Measurements from ENCODE around the gene IFI27.
"Not testable (repeated sequence)": the region's sequence is repeated elsewhere in the genome, so short reads cannot be mapped to it uniquely, and the experiment has no call there.

IFI27 gene

DNA sequence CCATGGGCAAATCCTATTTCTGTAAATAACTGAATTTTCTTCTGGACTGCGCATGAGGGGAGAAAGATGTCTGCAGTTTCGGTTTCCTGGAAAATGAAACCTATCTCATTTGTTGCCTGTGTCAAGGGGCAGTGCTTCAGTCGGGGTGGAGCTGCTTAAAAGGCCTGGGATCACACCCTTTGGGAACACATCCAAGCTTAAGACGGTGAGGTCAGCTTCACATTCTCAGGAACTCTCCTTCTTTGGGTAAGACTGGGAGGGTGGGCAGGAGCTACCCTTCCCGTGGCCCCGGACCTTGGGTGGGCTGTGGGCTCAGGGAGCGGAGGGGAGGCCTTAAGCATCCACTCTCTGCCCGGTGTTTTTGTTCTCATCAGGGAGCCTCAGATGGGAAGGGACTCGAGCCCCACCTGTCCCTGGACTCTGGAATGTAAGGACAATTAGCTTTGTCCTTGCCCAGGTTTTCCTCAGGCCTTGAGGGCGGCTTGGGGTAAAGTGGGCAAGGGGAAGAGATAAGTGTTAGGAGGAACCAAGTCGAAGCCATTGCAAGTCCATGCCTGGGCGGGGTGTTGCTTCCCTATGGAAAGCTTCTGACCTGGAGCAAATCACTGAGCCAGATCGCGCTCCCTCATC lies at the start of gene IFI27:
TSS of gene IFI27 (plus strand) at position 185 of the 630 bp plus-strand sequence.
- no peak for DNase-seq (ENCODE audit: low read depth in 4 of 4, low spot score in 1 of 4)

DNA sequence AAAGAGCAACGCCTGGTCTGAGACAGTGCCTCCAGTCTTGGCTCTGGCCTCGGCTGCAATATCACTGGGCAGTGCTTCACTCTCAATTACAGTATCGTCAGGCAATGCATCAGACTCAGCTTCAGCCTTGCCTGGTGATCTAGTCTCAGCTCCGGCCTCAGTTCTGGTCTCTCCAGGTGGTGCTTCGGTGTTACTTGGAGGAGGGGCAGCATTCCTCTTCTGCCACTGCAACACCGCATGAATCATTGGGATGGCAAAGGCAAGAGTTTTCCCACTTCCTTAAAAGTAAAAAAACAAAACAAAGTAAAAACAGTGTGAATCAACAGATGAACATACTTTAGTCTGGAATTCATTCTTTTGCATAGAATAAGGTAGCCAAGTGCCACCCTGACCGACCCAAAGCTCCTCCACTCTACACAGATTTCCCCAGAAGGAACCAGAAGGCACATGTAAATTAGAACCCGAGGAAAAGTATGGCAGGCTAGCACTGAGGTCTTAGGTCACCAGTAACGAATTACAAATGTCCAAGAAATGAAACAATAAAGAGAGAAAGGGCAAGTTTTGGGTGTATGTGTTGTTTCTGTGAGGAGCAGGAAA lies 48.1 kb upstream of the IFI27 start:
- DNase-seq (ENCODE audit: low read depth in 4 of 4, low spot score in 1 of 4): no peak

DNA sequence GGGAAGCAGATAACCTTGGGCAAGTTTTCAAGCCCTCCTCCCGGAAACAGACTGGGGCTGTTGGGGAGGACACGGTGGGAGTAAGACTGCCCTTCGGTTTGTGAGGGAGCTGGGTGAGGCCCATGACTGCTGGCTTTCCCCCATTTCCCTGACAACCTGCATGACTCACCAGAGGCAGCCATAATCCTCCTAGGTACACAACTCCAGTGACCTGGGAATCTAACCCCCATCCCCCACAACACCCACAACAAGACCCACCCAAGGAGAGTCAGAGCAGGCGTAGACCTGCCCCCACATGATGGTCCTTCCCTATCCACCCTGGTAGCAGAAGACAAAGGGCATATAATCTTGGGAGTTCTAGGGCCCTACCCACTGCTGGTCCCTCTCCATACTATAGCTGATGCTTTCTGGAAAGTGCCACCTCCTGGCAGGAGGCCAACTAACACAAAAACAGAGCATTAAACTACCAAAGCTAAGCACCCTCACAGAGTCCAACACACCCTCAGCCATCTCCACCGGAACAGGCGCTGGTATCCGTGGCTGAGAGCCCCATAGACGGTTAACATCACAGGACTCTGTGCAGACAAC lies 44.4 kb upstream of the IFI27 start:
- DNase-seq (ENCODE audit: low read depth in 4 of 4, low spot score in 1 of 4): no peak

DNA sequence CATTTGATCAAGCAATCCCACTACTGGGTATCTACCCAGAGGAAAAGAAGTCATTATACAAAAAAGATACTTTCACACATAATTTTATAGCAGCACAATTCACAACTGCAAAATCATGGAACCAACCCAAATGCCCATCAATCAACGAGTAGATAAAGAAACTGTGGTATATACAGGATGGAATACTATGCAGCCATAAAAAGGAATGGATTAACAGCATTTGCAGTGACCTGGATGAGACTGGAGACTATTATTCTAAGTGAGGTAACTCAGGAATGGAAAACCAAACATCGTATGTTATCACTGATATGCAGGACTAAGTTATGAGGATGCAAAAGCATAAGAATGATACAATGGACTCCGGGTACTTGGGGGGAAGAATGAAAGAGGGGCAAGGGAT lies 38.5 kb upstream of the IFI27 start:
- DNase-seq (ENCODE audit: low read depth in 4 of 4, low spot score in 1 of 4): not testable (repeated sequence)

DNA sequence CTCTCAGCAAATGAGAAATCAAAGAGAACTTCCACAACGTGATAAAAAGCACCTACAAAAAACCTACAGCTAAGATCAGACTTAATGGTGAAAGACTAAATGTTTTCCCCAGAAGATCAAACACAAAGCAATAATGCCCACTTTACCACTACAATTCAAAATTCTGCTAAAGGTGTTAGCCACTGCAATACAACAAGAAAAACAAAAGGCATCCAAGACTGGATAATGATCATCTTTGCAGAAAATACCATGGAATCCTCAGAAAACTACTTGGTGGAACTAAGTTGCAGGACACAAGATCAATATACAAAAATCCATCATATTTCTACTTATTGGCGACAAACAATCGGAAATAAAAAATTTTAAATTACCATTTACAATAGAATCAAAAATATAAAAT lies 36.0 kb upstream of the IFI27 start:
- DNase-seq (ENCODE audit: low read depth in 4 of 4, low spot score in 1 of 4): no peak

DNA sequence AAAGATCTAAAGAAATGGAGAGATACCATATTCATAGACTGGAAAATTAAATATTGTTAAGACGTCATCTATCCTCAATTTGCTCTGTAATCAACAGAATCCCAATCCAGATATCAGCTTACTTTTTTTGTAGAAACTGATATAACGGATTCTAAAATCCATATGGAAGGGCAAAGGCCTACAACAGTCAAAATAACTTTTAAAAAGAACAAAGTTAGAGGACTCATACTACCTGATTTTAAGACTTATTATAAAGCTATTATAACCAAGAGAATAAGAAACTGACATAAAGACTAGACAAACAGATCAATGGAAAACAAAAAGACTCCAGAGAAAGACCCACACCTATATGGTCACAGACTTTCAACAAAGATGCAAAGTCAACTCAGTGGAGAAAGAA lies 35.5 kb upstream of the IFI27 start:
- DNase-seq (ENCODE audit: low read depth in 4 of 4, low spot score in 1 of 4): no peak

DNA sequence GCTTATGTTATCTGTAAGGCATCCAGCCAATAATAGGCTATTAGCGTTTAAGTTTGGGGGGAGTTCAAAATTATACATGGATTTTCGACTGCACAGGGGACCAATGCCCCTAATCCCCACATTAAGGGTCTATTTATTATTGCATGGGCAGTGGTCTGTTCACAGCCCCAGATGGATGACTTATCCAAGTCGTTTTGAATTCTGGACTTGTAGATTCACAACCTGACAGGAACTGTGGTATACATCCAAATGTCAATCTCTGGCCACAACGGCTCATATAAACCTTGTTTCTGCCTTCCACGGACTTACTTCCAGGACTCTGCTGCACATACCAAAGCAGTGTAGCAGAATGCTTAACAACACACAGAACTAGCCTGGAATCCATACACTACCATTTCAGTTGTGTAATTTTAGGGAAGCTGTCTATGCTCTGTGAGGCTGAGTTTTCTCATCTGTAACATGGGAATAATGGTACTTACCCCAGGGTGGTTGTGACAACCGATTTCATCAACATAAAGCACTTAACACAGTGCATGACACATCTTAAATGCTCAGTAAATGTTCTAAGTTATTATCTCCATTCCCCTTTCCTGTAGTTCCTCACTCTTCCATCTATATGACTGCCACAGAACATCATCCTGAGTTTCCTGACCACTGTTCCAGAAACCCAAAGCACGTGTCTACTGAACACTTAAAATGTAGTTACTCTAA lies 33.3 kb upstream of the IFI27 start:
- DNase-seq (ENCODE audit: low read depth in 4 of 4, low spot score in 1 of 4): no peak

DNA sequence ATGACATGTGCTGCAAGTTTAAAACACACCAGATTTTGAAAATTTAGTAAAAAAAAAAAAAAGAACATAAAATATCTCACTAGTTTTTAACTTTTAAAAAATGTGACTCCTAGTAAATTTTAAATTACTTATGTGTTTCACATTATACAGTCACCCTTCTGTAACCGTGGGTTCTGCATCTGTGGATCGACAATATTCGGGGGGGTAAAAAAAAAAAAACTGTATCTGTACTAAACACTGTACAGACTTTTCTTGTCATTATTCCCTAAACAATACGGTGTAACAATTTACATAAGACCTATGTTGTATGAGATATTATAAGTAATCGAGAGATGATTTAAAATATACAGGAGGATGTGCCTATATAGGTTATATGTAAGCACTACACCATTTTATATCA lies 32.7 kb upstream of the IFI27 start:
- no peak for DNase-seq (ENCODE audit: low read depth in 4 of 4, low spot score in 1 of 4)

DNA sequence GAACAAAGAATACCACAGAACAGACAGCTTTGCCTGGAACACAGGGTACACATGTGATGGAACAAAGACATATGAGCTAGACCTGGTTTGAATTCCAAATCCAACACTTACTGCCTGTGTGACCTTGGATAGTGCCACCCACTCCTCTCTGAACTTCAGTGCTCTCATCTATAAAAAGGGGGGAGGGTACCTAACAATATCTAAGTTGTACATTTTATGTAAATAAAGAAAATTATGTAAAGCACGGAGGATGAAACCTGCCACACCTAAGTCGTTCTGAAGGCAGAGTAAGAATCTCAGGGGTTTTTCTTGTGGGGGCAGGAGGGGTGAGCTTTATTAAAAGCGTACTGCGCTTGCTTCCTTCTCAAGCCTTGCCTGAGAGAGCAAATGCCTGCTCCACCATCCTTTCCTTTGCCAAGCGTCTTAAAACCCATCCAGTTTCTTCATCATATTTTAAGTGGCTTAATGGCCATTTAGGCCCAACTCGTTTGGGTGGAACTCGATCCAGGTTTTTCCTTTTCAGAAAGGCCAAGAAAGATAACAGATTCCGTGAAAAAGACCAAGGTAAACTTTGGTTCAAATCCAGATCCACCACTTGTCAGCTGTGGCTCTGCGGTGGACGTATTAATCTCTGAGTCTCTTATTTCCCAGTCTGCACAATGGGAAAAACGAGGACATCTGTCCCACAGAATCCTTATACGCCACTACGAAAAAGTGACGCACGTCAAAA lies 30.5 kb upstream of the IFI27 start:
- DNase-seq (ENCODE audit: low read depth in 4 of 4, low spot score in 1 of 4): no peak

DNA sequence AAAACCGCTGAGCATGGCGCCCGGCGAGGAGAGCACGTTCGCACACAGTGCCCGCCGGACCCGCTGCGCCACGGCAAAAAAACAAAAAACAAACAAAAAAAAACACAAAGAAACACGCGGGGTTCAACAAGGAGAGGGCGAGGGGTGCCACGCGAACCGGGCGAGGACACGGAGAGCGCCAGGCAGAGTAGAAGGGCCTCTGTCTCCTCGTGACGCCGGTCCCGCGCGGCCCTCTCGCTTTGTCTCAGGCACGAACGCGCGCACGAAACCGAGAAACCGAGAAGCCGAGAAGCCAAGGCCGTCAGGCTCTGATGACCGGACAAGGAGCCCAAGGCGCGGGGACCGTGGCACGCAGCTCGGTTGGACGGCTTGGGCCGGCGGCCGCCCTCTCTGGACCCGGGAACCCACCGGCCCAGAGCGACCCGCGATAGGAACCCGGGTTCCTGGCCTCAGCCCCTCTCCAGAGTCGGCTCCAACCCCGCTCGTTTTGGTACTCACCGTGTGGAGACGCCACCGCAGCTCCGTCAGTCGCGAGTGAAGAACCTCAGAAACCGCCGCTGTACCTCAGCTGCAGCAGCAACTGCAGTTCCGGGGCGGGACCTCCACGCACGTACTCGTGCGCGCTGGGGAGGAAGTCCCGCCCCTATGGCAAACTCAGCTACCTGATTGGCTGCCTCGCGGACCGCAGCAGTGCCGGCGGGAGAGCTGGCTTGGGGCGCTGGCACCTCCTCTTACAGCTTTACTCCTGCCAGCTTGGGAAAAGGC lies 29.7 kb upstream of the IFI27 start, which contains the start of the genes DDX24 and IFI27L1:
TSS of gene DDX24 (minus strand) at position 582 of the 765 bp plus-strand sequence. CDS start 1,460 bp downstream, outside the sequence.
TSS of gene IFI27L1 (plus strand) at position 690 of the 765 bp plus-strand sequence. CDS start 15,628 bp downstream, outside the sequence.
- DNase-seq (ENCODE audit: low read depth in 4 of 4, low spot score in 1 of 4): peak; percentile 87 to 95 (median 90)

DNA sequence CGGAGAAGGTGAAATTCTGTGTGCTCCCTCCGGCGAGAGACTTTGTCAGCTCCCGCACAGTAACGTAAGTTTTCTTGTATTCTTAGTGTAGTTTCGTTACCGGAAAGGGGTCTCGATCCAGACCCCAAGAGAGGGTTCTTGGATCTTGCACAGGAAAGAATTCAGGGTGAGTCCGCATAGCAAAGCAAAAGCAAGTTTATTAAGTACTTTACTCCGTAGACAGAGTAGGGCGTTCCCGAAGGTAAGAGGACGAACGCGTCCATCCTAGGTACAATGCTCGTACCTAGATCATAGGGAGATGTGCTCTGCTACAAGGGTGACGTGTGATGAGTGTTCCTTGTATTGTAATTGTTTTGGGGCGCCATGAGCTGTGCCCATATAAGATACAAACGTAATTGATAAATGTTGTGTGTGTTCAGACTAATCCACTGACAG lies 29.1 kb upstream of the IFI27 start:
- DNase-seq (ENCODE audit: low read depth in 4 of 4, low spot score in 1 of 4): no peak

DNA sequence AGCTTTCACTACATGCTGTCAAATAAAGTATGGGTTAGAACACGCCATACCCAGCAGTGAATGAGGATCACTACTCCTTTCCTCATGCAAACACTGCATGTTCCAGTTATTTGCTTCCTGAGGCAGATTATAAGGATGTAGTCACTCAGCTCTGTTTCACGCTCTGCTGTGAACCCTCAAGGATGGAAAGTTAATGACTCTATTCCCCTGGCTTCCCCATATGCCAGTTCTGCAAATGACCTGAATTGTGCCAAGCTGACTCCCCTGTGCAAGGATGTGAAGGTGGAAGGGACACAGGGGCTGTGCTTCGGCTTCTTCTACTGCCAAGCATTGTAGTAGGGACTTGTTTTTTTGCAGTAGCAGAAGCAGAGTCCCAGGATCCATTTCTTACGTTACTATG lies 22.6 kb upstream of the IFI27 start:
- DNase-seq (ENCODE audit: low read depth in 4 of 4, low spot score in 1 of 4): no peak

DNA sequence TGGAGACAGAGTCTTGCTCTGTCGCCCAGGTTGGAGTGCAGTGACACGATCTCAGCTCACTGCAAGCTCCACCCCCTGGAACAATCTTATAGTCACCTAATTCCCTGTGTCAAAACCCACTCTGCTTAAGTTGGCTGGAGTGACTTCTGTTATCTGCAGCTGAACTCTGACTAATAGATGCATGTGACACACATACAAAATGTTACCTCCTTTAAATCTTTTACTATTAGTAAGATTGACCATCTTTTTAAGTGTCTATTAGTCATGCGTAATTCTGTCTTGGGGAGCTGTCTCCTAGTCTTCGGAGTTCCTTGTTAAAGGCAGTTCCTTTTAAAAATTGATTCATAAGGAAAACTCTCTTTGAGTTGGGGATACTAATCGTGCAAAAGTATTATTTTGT lies 22.0 kb upstream of the IFI27 start:
- no peak for DNase-seq (ENCODE audit: low read depth in 4 of 4, low spot score in 1 of 4)

DNA sequence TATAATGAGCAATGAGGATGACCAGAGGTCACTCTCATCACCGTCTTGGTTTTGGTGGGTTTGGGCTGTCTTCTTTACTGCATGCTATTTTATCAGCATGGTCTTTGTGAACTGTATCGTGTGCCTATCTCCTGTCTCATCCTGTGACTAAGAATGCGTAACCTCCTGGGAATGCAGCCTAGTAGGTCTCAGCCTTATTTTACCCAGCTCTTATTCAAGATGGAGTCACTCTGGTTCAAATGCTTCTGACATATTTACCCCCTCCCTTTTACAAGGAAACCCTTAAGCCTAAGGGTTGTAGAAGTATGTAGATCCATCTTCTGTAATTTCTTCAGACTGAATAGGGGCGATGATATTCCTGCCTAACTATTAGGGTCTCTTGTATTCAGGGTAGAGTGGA lies 21.1 kb upstream of the IFI27 start:
- no peak for DNase-seq (ENCODE audit: low read depth in 4 of 4, low spot score in 1 of 4)

DNA sequence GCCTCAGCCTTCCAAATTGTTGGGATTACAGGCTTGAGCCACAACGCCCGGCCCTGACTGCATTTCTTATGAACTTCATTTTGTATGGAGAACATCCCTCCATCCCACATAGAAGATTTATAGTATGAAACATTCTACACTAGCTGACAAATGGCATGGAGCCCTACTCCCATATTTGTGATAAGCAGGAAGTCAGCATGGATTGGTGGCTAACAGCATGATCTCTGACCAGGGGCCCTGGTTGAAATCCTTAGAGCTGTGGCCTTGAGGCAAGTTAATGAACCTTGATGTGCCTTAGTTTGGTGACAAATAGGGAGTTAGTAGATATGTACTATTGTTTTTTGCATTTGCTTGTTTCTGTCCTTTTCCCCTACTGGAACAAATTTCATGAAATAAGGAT lies 17.1 kb upstream of the IFI27 start:
- DNase-seq (ENCODE audit: low read depth in 4 of 4, low spot score in 1 of 4): no peak

DNA sequence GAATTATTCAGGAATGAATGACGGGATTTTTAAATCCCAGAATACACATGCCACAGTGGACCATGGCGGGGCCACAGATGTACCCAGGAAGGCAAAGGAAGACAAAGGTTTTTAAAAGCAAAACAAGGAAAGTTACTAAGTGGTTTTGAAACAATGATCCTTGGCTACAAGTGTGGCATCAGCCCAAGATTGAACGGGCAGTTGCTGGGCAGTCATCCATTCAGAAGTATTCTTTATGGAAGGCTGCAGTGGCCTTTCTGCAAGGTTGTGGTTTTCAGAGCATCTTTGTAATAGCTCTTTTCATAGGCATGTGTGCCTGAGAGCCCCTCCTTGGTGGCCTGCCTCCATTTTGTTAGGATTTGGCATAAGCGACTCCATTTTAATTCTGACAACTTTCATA lies 13.4 kb upstream of the IFI27 start:
- DNase-seq (ENCODE audit: low read depth in 4 of 4, low spot score in 1 of 4): no peak

DNA sequence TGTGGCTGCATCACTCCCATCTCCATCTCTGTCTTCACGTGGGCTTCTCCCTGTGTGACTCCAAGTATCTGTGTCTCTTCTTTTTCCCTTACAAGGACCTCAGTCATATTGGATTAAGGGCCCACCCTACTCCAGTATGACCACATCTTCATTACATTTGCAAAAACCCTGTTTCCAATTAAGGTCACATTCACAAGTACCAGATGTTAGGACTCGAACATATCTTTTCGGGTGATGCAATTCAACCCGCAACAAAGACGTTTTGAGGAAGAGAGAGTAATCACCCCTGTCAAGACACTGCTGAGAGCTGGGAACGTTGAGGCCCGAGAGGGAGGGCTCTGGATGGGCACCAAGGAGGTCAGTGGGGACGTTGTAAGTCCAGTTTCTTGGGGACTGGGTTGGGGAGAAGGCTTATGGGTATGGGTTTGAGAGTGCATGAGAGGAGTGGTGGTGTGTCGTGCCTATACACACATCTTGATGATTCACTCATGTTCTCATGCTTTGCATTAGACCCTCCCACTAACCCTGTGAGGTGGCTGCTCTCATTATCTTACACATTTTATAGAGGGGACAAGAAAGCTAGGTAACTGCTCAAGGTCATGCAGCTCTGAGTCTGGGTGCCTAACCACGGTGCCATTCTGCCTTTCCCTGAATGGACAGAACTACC lies 12.1 kb upstream of the IFI27 start:
- no peak for DNase-seq (ENCODE audit: low read depth in 4 of 4, low spot score in 1 of 4)

DNA sequence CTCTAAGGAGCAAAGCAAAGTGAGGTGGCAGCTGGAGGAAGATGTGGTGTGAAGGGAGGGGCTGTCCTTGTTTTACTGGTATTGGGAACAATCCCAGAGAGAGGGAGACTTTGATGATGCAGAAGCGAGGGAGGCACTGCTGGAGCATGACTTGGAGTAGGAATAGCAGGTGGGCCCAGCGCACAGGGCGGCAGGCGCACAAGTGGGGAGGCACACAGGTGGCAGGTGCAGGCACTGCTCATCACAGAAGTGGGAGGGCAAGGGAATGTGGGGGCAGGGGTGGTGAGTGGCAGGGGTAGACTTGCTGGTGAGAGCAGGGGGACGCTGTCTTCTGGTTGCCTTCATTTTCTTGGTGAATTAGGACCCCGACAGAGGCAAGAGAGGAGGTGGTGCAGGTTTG lies 11.5 kb upstream of the IFI27 start:
- no peak for DNase-seq (ENCODE audit: low read depth in 4 of 4, low spot score in 1 of 4)

DNA sequence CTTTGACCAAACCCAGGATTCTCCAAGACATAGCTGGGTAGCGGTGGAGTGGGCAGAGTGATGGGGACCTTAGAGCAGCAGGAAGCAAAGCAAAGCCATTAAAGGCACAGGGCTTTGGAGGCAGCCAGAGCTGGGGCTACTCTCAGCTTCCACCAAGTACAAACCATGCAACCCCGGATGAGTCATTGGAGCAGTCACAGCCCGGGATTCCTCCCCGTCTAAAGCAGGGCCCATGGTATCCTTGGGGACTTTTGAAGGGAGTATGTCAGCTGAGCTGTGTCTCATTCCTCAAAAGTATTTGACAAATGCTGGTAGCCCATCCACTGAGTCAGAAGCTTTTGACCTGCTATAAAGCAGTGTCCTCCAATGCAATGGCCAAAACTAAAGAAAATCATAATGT lies 9.7 kb upstream of the IFI27 start:
- DNase-seq (ENCODE audit: low read depth in 4 of 4, low spot score in 1 of 4): no peak

DNA sequence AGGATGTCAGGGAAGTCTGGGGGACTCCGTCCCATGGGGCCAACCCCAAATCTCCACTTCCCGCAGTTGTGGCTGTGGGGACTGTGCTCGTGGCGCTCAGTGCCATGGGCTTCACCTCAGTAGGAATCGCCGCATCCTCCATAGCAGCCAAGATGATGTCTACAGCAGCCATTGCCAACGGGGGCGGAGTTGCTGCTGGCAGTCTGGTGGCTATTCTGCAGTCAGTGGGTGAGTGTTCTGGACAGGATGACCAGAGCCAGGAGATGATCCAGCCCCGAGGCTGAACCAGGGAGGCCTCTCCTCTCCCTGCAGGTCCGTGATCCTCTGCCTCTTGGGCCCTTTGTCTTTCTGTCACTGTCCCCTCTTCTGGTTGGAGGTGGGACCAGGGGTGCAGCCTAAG lies 8.8 kb upstream of the IFI27 start:
- no peak for DNase-seq (ENCODE audit: low read depth in 4 of 4, low spot score in 1 of 4)

All from stimulated activated CD4-positive, alpha-beta T cell treated with anti-CD3 and anti-CD28 coated beads, Interleukin-1b, Interleukin-23, amount 100 ng/mL, for 24 hours (primary cell).